ENCODE measurements around the gene DCAF5.

Gene DCAF5

GRCh38 chr14:69045857-69046475 is 107.0 kb downstream of the DCAF5 start:
- TF ChIP-seq, protein P1, sequence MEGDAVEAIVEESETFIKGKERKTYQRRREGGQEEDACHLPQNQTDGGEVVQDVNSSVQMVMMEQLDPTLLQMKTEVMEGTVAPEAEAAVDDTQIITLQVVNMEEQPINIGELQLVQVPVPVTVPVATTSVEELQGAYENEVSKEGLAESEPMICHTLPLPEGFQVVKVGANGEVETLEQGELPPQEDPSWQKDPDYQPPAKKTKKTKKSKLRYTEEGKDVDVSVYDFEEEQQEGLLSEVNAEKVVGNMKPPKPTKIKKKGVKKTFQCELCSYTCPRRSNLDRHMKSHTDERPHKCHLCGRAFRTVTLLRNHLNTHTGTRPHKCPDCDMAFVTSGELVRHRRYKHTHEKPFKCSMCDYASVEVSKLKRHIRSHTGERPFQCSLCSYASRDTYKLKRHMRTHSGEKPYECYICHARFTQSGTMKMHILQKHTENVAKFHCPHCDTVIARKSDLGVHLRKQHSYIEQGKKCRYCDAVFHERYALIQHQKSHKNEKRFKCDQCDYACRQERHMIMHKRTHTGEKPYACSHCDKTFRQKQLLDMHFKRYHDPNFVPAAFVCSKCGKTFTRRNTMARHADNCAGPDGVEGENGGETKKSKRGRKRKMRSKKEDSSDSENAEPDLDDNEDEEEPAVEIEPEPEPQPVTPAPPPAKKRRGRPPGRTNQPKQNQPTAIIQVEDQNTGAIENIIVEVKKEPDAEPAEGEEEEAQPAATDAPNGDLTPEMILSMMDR (IDR thresholded peaks at IDR 0.05) = no peak
- no peak for TF ChIP-seq ZFX (IDR thresholded peaks at IDR 0.05; ENCODE audit: borderline replicate concordance)
- H3K27ac ChIP-seq = no peak overlapping the region

DNA sequence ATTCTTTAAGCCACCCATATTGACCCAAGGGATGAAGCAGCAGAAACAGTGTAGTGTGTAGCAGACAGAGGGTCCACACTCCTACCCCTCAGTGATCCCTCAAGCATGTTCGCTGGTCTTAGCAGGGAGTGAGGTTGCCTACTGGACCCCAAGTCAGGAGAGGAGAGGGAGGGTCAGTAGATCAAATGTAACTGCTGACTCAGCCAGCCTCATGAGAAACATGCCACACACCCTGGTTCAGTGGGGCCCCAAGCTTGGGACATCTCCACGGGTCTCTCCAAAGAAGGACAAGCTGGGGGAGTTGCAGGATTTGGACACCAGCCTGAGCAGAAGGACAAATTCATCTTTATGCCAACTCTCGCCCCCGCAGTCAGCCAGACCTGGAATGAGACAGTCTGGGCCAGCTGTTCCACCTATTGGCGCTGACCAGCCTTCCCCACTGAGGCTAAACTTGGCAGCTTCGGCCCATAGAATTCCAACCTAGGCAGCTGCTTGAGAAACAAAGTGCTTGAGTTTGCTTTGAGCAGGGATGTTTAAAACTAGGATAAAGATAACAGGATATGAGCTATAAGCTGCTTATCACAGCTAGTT is 107.9 kb downstream of the DCAF5 start:
- no peak overlapping the region for H3K27ac ChIP-seq
- no peak for TF ChIP-seq ZFX (IDR thresholded peaks at IDR 0.05; ENCODE audit: borderline replicate concordance)
- TF ChIP-seq, protein P1 (IDR thresholded peaks at IDR 0.05) = no peak

GRCh38 chr14:69044296-69044695 is 108.6 kb downstream of the DCAF5 start:
- no peak for TF ChIP-seq ZFX (IDR thresholded peaks at IDR 0.05; ENCODE audit: borderline replicate concordance)
- TF ChIP-seq, protein P1 (IDR thresholded peaks at IDR 0.05) = no peak
- no peak overlapping the region for H3K27ac ChIP-seq

- TF ChIP-seq ZFX (IDR thresholded peaks at IDR 0.05; ENCODE audit: borderline replicate concordance) = no peak
- TF ChIP-seq, protein P1 (IDR thresholded peaks at IDR 0.05) = no peak
- H3K27ac ChIP-seq = no peak overlapping the region
Observed at GRCh38 chr14:69043596-69044260, 109.2 kb downstream of the DCAF5 start.

DNA sequence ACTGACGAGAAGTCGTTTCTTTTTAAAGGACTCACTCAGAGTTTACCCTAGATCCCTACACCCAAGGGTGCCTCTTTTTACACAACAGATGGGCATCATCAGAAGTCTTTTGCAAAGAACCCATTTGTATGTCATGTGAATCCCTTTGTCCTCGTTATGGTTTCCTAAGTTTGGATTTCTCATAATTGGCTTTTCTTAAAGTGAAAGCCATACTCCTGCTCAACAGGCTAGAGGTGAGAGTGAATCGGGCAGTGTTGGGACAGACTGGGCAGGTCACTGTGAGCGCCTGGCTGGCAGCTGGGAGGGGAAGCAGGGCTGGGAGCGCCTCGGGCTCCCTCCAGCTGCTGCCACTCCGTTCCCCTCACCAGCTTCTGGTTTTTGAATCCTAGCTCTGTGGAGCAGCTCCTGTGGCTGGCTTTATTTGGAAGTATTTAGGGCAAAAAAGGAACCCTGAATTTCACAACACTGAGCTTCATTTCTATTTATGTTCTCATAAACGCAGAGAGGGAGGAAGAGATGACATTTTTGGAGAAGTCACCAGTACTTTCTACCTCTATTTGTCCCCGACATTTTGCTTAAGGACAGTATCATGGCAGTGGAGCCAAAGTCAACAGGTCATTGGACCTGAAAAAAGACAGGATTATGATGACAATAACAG is 110.0 kb downstream of the DCAF5 start:
- TF ChIP-seq ZFX (IDR thresholded peaks at IDR 0.05; ENCODE audit: borderline replicate concordance) = no peak
- TF ChIP-seq, protein P1 (IDR thresholded peaks at IDR 0.05) = no peak
- no peak overlapping the region for H3K27ac ChIP-seq

GRCh38 chr14:69042299-69042698 is 110.6 kb downstream of the DCAF5 start:
- no peak for TF ChIP-seq ZFX (IDR thresholded peaks at IDR 0.05; ENCODE audit: borderline replicate concordance)
- TF ChIP-seq, protein P1 (IDR thresholded peaks at IDR 0.05) = no peak
- no peak overlapping the region for H3K27ac ChIP-seq
